Thyroid gland (tissue), 4 donors: Measurements from ENCODE around the gene WDR59.

ENCODE experiments used
- POLR2A ChIP-seq, 2 donors: fragments of 450-650 bp; IDR thresholded peaks; one replicate each; pipeline ENCODE4 v1.6.1; 2017; ENCODE audit warnings: antibody characterized with exemption in 2 of 2, mild to moderate bottlenecking in 2 of 2, moderate library complexity in 1 of 2
- TF ChIP-seq, protein P1 (sequence below), 6 experiments: fragments of 200-600 bp in 3 of 6; fragments of 450-650 bp in 3 of 6; sonication (generic) in 3 of 6; IDR thresholded peaks; one replicate each; pipeline ENCODE4 v1.5.1; 2016 to 2019; ENCODE audit warnings: antibody characterized with exemption in 6 of 6, mild to moderate bottlenecking in 2 of 6, inconsistent platforms in 1 of 6, moderate library complexity in 1 of 6

DNA sequence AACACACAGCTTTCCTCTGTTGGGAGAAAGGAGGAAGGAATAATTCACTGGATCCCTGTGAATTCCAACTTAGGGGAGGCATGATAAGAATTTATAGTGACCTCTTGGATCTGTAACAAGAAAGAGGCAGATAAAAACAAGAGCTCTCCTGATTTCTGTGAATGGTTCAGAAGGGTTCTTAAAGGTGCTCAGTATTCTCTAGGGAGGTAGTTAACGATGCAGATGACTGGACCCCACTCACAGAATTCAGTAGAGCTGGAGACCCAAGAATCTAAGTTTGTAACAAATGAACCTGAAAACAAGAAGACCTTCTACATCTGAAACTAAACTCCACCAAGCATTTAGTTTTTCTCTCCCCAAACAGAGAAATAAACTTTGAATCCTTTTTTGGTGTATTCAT, 22.5 kb upstream of the WDR59 start:
- TF ChIP-seq, protein P1, sequence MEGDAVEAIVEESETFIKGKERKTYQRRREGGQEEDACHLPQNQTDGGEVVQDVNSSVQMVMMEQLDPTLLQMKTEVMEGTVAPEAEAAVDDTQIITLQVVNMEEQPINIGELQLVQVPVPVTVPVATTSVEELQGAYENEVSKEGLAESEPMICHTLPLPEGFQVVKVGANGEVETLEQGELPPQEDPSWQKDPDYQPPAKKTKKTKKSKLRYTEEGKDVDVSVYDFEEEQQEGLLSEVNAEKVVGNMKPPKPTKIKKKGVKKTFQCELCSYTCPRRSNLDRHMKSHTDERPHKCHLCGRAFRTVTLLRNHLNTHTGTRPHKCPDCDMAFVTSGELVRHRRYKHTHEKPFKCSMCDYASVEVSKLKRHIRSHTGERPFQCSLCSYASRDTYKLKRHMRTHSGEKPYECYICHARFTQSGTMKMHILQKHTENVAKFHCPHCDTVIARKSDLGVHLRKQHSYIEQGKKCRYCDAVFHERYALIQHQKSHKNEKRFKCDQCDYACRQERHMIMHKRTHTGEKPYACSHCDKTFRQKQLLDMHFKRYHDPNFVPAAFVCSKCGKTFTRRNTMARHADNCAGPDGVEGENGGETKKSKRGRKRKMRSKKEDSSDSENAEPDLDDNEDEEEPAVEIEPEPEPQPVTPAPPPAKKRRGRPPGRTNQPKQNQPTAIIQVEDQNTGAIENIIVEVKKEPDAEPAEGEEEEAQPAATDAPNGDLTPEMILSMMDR (IDR thresholded peaks at IDR 0.05), result no peak
- no peak for TF ChIP-seq POLR2A (IDR thresholded peaks at IDR 0.05)
